DND-41 (cell line): ENCODE measurements around the gene BUD31.
"Not testable (repeated sequence)": the region's sequence is repeated elsewhere in the genome, so short reads cannot be mapped to it uniquely, and the experiment has no call there.

ENCODE experiments used
- ATAC-seq: fragments of 200-7000 bp; cut with Tn5 transposase; 3 replicates; pipeline ENCODE4 v1.9.1; 2021; ENCODE audit warnings: low read depth; ENCODE audit not compliant: insufficient read depth
- DNase-seq: peaks from one replicate; pipeline ENCODE4 v3.0.0-alpha.2; 2020
- H2AFZ ChIP-seq: 2 replicates; pipeline ENCODE4 v1.6.0; 2012; ENCODE audit warnings: low read depth, low read length
- H3K27ac ChIP-seq: 2 replicates; pipeline ENCODE4 v1.5.1; 2012; ENCODE audit warnings: low read length, inconsistent platforms
- H3K27me3 ChIP-seq: fragments of 200-600 bp; sonication (generic); 2 replicates; pipeline ENCODE4 v1.6.0; 2012; ENCODE audit warnings: low read length, mild to moderate bottlenecking, inconsistent platforms; ENCODE audit not compliant: insufficient read depth, poor library complexity
- H3K36me3 ChIP-seq: 2 replicates; pipeline ENCODE4 v1.5.1; 2012; ENCODE audit warnings: low read length, inconsistent platforms; ENCODE audit not compliant: insufficient read depth
- H3K4me1 ChIP-seq: 2 replicates; pipeline ENCODE4 v1.5.1; 2012; ENCODE audit warnings: mild to moderate bottlenecking, low read length; ENCODE audit not compliant: insufficient read depth
- H3K4me2 ChIP-seq: 2 replicates; pipeline ENCODE4 v1.6.0; 2012; ENCODE audit warnings: mild to moderate bottlenecking, moderate library complexity, low read length, inconsistent platforms; ENCODE audit not compliant: insufficient read depth
- H3K4me3 ChIP-seq, 2 experiments: fragments of 200-600 bp in 1 of 2; shearing (Covaris generic) in 1 of 2; 2 replicates each; pipeline ENCODE4 v1.5.1; 2012 to 2016; ENCODE audit warnings: inconsistent platforms in 2 of 2, low read length in 2 of 2, mild to moderate bottlenecking in 2 of 2, low read depth in 1 of 2, moderate library complexity in 1 of 2
- H3K79me2 ChIP-seq: 2 replicates; pipeline ENCODE4 v1.6.0; 2012; ENCODE audit warnings: low read length, inconsistent platforms; ENCODE audit not compliant: insufficient read depth
- H3K9ac ChIP-seq: 2 replicates; pipeline ENCODE4 v1.6.0; 2012; ENCODE audit warnings: low read depth, mild to moderate bottlenecking, inconsistent platforms, low read length, moderate library complexity
- H3K9me3 ChIP-seq: 2 replicates; pipeline ENCODE4 v1.5.1; 2012; ENCODE audit warnings: low read length, moderate library complexity, mild to moderate bottlenecking, inconsistent platforms; ENCODE audit not compliant: insufficient read depth, severe bottlenecking
- H4K20me1 ChIP-seq: 2 replicates; pipeline ENCODE4 v1.6.0; 2012; ENCODE audit warnings: low read length; ENCODE audit not compliant: insufficient read depth
- CTCF ChIP-seq: IDR thresholded peaks from 2 replicates; pipeline ENCODE4 v1.5.1; 2012; ENCODE audit warnings: borderline replicate concordance, low read length, moderate library complexity, mild to moderate bottlenecking; ENCODE audit not compliant: poor library complexity, severe bottlenecking; ENCODE audit errors: extremely low read depth
- EZH2 ChIP-seq: IDR thresholded peaks from 3 replicates; pipeline ENCODE4 v1.6.1; 2012; ENCODE audit warnings: borderline replicate concordance, low read depth, mild to moderate bottlenecking, moderate library complexity, low read length, inconsistent platforms; ENCODE audit not compliant: severe bottlenecking

The BUD31 gene

GRCh38 chr7:99415513-99416127 lies 6.9 kb downstream of the BUD31 start:
- H4K20me1 ChIP-seq, result peaks cover 13% of the 10 kb centered on the region
- DNase-seq, result not testable (repeated sequence)

GRCh38 chr7:99418260-99418659 lies 9.5 kb downstream of the BUD31 start:
- no peaks in the 10 kb centered on the region for H3K4me1 ChIP-seq
- peaks cover 5% of the 10 kb centered on the region for H3K79me2 ChIP-seq
- no peak overlapping the region for H3K27ac ChIP-seq
- H3K9me3 ChIP-seq, result no peaks in the 10 kb centered on the region
- no peak for TF ChIP-seq EZH2
- TF ChIP-seq CTCF, result no peak
- no peak overlapping the region for H3K4me2 ChIP-seq
- peaks cover 93% of the 10 kb centered on the region for H3K36me3 ChIP-seq
- H4K20me1 ChIP-seq, result peaks cover 8% of the 10 kb centered on the region
- ATAC-seq, result 0 out of 3 replicates have a peak, but pooled peaks have one; percentile 17
- no peaks in the 10 kb centered on the region for H3K27me3 ChIP-seq
- no peak overlapping the region for H3K4me3 ChIP-seq
- DNase-seq, result no peak
- H3K9ac ChIP-seq, result no peak overlapping the region
- H2AFZ ChIP-seq, result no peak overlapping the region

More at GRCh38 chr7:99415513-99416127, 6.9 kb downstream of the BUD31 start:
- H3K79me2 ChIP-seq, result peaks cover 27% of the 10 kb centered on the region
- H3K9ac ChIP-seq, H3K4me2 ChIP-seq, H3K27me3 ChIP-seq, H3K27ac ChIP-seq, H3K9me3 ChIP-seq, H3K4me1 ChIP-seq, ATAC-seq, H2AFZ ChIP-seq, H3K4me3 ChIP-seq: not testable (repeated sequence)
- peak; percentile 51 for TF ChIP-seq CTCF
- H3K36me3 ChIP-seq, result peaks cover 94% of the 10 kb centered on the region

- H3K36me3 ChIP-seq, result peaks cover 92% of the 10 kb centered on the region
- TF ChIP-seq CTCF, result no peak
- TF ChIP-seq EZH2, result no peak
- no peaks in the 10 kb centered on the region for H3K9me3 ChIP-seq
- peaks cover 8% of the 10 kb centered on the region for H4K20me1 ChIP-seq
- ATAC-seq (0 out of 3 replicates have a peak, but pooled peaks have one; percentile 6), DNase-seq (no peak)
- no peaks in the 10 kb centered on the region for H3K27me3 ChIP-seq
- peaks cover 2% of the 10 kb centered on the region; the same call in 1 of the 2 replicates for H3K79me2 ChIP-seq
- H2AFZ ChIP-seq, result no peak overlapping the region
- H3K4me2 ChIP-seq, result no peak overlapping the region
- H3K4me1 ChIP-seq, result no peaks in the 10 kb centered on the region
- H3K27ac ChIP-seq, result no peak overlapping the region
- no peak overlapping the region for H3K4me3 ChIP-seq
- H3K9ac ChIP-seq, result no peak overlapping the region
Measured at GRCh38 chr7:99419323-99420021, 10.7 kb downstream of the BUD31 start.
